K562 (cell line): ENCODE data around the gene TSR3.

Experiments used
- CTCF ChIP-seq, 3 experiments: IDR thresholded peaks in 2 of 3; conservative IDR thresholded peaks in 1 of 3; 2 replicates each; pipeline ENCODE4 v1.5.1; 2011 to 2012; ENCODE audit warnings: low read length in 3 of 3, mild to moderate bottlenecking in 3 of 3, control low read depth in 2 of 3, improper control_type of control experiment in 1 of 3, inconsistent platforms in 1 of 3, low read depth in 1 of 3, mixed read lengths in 1 of 3, moderate library complexity in 1 of 3; ENCODE audit not compliant: insufficient read depth in 2 of 3
- NBN ChIP-seq: fragments of 450-650 bp; IDR thresholded peaks from 2 replicates; pipeline ENCODE4 v1.6.1; 2016; ENCODE audit warnings: low read depth, mild to moderate bottlenecking
- RAD21 ChIP-seq, 2 experiments: fragments of 250-450 bp in 1 of 2; fragments of 450-650 bp in 1 of 2; sonication (Bioruptor Pico) in 1 of 2; formaldehyde crosslinking in 1 of 2; IDR thresholded peaks in 1 of 2; conservative IDR thresholded peaks in 1 of 2; 2 replicates each; pipeline versions ENCODE4 v1.4.0 to v1.8.0; 2020 to 2022; ENCODE audit warnings: mild to moderate bottlenecking in 2 of 2, moderate library complexity in 1 of 2
- RBM39 ChIP-seq: fragments of 200-400 bp; formaldehyde crosslinking; optimal IDR thresholded peaks from 2 replicates; pipeline ENCODE3; 2018; ENCODE audit warnings: low read depth, low read length
- SMC3 ChIP-seq: conservative IDR thresholded peaks from 2 replicates; pipeline ENCODE4 v1.6.1; 2011; ENCODE audit warnings: low read depth, low read length, improper control_type of control experiment; ENCODE audit not compliant: insufficient read depth
- THRAP3 ChIP-seq: fragments of 450-650 bp; IDR thresholded peaks from 2 replicates; pipeline ENCODE4 v1.6.1; 2016; ENCODE audit warnings: mild to moderate bottlenecking, inconsistent platforms, borderline replicate concordance
- ZNF23 ChIP-seq: fragments of 250-450 bp; sonication (Bioruptor Pico); IDR thresholded peaks from 2 replicates; pipeline ENCODE4 v1.4.0; 2020; ENCODE audit warnings: mild to moderate bottlenecking
- TF ChIP-seq, protein P1 (sequence below): fragments of 250-450 bp; sonication (Bioruptor Pico); IDR thresholded peaks from 2 replicates; pipeline ENCODE4 v1.5.0; 2020; ENCODE audit warnings: mild to moderate bottlenecking

GRCh38 chr16:1319041-1319440 lies 32.6 kb downstream of the TSR3 start:
- TF ChIP-seq CTCF (IDR thresholded peaks at IDR 0.05 in 2 of 3, conservative IDR thresholded peaks at IDR 0.05 in 1 of 3; ENCODE audit: insufficient read depth in 2 of 3, low read depth in 1 of 3, low read length in 3 of 3) (0 out of 6 replicates have a peak, but pooled peaks of 1 of the 3 experiments have one; percentile 8), ZNF23 (CRISPR knock-in tag) (no peak), NBN (no peak), RAD21 (CRISPR knock-in tag; conservative IDR thresholded peaks at IDR 0.05 in 1 of 2, IDR thresholded peaks at IDR 0.05 in 1 of 2) (no peak), SMC3 (no peak), THRAP3 (no peak), RBM39 (no peak)
- TF ChIP-seq, protein P1, sequence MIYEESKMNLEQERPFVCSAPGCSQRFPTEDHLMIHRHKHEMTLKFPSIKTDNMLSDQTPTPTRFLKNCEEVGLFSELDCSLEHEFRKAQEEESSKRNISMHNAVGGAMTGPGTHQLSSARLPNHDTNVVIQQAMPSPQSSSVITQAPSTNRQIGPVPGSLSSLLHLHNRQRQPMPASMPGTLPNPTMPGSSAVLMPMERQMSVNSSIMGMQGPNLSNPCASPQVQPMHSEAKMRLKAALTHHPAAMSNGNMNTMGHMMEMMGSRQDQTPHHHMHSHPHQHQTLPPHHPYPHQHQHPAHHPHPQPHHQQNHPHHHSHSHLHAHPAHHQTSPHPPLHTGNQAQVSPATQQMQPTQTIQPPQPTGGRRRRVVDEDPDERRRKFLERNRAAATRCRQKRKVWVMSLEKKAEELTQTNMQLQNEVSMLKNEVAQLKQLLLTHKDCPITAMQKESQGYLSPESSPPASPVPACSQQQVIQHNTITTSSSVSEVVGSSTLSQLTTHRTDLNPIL (CRISPR knock-in tag), result no peak
